Astrocyte of the spinal cord (primary cell): Measurements from ENCODE around the gene EIPR1.

Experiments used
- DNase-seq: peaks from one replicate; pipeline ENCODE4 v3.0.0; 2011; ENCODE audit warnings: low read depth, low spot score
- H3K4me3 ChIP-seq: 2 replicates; pipeline ENCODE4 v1.5.1; 2011; ENCODE audit warnings: low read depth, mild to moderate bottlenecking, low read length, moderate library complexity
- in situ Hi-C: cut with HindIII; loops from 2 replicates; pipeline ENCODE4 v1.10.0; 2017; ENCODE audit warnings: low sequenced_read_pairs
- TF ChIP-seq, protein P1 (sequence below): IDR thresholded peaks from 2 replicates; pipeline ENCODE4 v1.5.1; 2012; ENCODE audit warnings: low read depth, mild to moderate bottlenecking, low read length, inconsistent platforms

Gene EIPR1

DNA sequence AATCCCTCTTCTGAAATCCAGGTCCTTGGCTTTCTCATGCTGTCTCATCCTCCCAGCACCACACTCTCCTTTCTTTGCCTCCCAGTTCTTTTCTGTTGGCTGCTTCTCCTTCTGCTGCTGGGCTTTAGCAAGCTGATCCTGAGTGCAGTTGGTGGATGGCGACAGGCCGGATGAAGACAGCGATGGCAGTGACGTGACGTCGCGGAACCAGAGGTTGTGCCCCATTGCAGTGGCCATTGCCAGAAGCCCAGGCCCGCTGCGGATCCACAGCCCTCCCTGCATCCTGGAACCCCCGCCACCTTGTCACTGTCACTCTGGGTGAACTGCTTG lies 75.2 kb downstream of the EIPR1 start:
- TF ChIP-seq, protein P1, sequence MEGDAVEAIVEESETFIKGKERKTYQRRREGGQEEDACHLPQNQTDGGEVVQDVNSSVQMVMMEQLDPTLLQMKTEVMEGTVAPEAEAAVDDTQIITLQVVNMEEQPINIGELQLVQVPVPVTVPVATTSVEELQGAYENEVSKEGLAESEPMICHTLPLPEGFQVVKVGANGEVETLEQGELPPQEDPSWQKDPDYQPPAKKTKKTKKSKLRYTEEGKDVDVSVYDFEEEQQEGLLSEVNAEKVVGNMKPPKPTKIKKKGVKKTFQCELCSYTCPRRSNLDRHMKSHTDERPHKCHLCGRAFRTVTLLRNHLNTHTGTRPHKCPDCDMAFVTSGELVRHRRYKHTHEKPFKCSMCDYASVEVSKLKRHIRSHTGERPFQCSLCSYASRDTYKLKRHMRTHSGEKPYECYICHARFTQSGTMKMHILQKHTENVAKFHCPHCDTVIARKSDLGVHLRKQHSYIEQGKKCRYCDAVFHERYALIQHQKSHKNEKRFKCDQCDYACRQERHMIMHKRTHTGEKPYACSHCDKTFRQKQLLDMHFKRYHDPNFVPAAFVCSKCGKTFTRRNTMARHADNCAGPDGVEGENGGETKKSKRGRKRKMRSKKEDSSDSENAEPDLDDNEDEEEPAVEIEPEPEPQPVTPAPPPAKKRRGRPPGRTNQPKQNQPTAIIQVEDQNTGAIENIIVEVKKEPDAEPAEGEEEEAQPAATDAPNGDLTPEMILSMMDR: no peak
- H3K4me3 ChIP-seq: no peak overlapping the region
- in situ Hi-C loops: no loop called here
- no peak for DNase-seq

DNA sequence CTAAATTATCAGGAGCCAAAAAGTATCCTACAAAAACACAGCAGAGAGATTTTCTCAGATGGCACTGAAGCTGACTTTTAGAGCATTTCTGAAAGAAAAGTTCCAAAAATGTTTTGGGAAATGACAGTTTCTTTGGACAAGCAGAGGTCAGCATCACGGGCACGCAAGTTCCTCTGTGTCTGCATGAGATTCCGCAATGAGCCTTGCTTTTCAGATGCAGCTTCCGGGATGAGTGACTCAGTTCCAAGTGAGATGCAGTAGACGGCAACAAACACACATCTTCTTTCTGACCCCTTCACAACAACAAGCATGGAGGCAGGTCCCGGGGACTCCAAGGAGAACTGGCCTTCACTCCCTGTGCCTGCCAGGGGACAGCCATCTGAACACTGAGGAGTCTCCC lies 76.6 kb downstream of the EIPR1 start:
- no peak overlapping the region for H3K4me3 ChIP-seq
- DNase-seq: no peak
- in situ Hi-C loops: no loop called here
- TF ChIP-seq, protein P1: no peak

DNA sequence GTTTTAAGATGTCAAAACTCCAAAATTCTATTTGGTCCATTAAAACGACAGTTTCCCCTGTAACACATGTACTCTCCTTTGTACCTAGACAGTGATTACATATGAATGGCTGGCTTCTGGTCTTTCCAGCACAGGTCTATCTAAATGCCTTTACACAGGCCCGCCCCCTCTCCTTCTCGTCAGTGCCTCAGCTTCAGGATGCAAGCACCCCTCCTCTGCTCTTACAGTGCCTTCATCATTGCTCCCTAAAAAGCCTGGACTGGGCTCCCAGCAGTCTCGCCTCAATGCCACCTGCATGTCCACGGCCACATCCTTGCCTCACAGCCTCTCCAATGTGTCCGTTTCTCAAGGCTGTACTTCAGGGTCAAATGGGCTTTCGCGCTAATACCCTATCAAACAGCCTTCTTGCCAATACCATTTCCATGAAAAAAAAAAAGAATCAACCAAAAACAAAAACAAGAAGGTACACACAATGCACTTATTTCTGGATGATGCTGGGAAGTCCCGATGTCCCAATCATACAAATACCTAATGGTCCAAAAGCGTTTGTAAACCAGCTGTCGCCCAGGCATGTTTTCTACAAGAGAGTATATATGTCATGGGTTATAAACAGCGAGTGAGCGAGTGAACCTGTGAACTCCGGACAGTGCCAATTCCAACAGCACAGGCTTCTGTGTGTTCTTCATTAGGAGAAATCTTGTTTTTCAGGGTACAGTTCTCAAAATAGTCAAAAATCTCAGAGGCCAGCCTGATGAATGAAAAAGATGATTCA lies 77.2 kb downstream of the EIPR1 start:
- no peak overlapping the region for H3K4me3 ChIP-seq
- in situ Hi-C loops: no loop called here
- no peak for DNase-seq
- TF ChIP-seq, protein P1: no peak

DNA sequence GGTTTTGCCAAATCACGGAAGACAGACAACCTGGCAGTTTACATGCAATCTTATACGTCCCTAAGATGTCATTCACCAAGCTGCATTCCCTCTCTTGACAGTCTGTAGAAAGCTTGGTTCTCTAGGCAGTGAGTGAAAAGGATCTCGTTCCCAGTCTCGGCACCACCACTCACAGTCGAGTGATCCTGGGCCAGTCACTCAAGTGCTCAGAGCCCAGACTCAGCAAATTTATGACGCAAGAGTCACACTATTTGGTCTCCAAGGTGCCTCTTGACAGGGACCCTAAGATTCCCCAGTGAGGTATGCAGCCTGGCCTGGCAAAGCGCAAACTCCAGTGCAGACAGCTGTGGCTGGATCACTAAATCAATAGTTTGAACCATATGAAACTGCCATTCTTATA lies 77.9 kb downstream of the EIPR1 start:
- in situ Hi-C loops: no loop called here
- no peak for DNase-seq
- TF ChIP-seq, protein P1: no peak
- no peak overlapping the region for H3K4me3 ChIP-seq

DNA sequence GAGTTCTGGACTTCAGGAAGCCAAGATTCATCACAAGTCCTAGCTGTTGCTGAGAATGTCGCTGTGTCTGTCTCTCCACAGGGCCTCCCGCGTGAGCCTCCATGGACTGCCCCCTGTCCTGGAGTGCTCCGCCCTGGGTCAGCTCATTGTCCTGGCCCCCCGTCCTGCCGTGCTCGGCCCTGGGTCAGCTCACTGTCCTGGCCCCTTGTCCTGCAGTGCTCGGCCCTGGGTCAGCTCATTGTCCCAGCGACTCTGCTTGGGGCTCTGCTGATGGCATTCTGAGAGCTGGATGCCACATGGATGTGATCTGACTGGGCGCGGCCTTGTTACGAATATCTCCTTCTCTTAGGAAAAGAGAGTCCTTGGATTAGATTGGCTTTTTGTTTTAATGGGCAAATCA lies 78.5 kb downstream of the EIPR1 start:
- TF ChIP-seq, protein P1: no peak
- in situ Hi-C loops: no loop called here
- no peak for DNase-seq
- no peak overlapping the region for H3K4me3 ChIP-seq

DNA sequence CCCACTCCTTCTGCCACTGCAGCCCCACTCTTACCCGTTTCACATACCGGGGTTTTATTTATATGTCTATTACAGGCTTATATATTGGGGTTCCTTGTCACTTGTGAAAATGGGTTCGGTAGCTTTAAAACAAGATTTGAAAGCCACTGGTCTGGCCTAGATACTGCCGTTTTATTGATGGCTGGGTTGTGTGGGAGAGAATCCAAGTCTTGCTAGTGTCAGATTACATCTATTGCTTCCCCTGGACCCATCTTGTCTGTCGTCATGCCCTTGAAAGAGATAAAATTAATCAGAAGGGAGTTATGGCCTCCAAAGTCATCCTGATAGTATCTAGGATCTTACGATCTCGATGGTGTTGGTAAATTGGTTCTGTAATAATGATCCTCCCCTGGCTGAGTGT lies 79.4 kb downstream of the EIPR1 start:
- in situ Hi-C loops: no loop called here
- H3K4me3 ChIP-seq: no peak overlapping the region
- TF ChIP-seq, protein P1: no peak
- DNase-seq: no peak
